ENCODE measurements around the gene KIF15. TPM values are rescaled to one million over a fixed set of nuclear protein-coding genes. Genes with fewer than 3 reads are reported as not detected.

KIF15 gene
- total RNA-seq, 4 donors from 2014 or later = 0.15 to 1.8 (median 0.33) TPM; not detected in 1

GRCh38 chr3:44867421-44868111, 106.0 kb downstream of the KIF15 start:
- WGBS, 2 donors = 97 to 99% methylated on average over 7 of the region's 7 CpGs
- Histone ChIP-seq H3K27me3 (no peaks in the 10 kb centered on the region), H3K27ac (no peak overlapping the region)

DNA sequence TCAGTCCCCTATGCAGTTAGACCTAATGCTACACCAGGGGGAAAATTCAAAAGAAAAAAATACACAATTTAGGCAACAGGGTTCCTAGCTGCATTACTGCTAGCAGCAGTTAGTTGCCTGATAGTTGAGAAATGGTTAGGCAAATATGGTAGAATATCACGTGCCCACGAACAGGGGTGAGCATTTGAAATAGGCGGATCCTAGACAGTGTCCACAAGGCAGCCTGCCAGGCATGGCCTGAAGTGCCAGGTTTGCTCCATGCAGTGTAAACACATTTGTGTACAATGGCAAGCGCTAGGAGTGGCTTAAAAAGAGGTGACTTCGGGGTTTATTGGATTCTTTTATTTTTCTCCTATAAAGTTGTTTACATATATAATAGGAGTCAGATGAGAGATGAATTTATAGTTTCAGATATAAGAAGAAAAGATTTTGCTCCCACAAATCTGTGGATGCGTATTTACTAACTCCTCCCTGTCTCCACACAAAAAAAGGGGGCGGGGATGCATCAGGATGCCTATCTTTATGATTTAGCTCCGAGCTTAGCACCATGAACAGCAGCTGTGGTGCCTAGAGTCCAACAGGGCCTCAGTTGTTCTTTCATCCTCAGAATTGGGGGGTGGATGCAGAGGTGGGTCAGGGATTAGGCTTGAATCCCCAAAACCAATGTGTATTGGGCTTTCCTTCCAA, 108.9 kb downstream of the KIF15 start:
- no peaks in the 10 kb centered on the region for H3K27me3 ChIP-seq
- TF ChIP-seq POLR2A (IDR thresholded peaks at IDR 0.05) = no peak
- TF ChIP-seq, protein P1, sequence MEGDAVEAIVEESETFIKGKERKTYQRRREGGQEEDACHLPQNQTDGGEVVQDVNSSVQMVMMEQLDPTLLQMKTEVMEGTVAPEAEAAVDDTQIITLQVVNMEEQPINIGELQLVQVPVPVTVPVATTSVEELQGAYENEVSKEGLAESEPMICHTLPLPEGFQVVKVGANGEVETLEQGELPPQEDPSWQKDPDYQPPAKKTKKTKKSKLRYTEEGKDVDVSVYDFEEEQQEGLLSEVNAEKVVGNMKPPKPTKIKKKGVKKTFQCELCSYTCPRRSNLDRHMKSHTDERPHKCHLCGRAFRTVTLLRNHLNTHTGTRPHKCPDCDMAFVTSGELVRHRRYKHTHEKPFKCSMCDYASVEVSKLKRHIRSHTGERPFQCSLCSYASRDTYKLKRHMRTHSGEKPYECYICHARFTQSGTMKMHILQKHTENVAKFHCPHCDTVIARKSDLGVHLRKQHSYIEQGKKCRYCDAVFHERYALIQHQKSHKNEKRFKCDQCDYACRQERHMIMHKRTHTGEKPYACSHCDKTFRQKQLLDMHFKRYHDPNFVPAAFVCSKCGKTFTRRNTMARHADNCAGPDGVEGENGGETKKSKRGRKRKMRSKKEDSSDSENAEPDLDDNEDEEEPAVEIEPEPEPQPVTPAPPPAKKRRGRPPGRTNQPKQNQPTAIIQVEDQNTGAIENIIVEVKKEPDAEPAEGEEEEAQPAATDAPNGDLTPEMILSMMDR (IDR thresholded peaks at IDR 0.05) = no peak
- intact Hi-C loops (cut with DNase I) = no loop called here
- H3K4me3 ChIP-seq (replicated peaks in 1 of 3) = no peak overlapping the region
- 52 to 53% methylated on average over 8 of the region's 8 CpGs for whole genome bisulfite sequencing, 2 donors
- peaks cover 0 to 6% of the 10 kb centered on the region in 2 donors for H3K4me1 ChIP-seq
- no peak overlapping the region for H3K27ac ChIP-seq
- peak; percentile 78 to 85 for DNase-seq
- no peaks in the 10 kb centered on the region for H3K9me3 ChIP-seq
- H3K36me3 ChIP-seq = no peaks in the 10 kb centered on the region

More at GRCh38 chr3:44867421-44868111, 106.0 kb downstream of the KIF15 start:
- TF ChIP-seq, protein P1 (IDR thresholded peaks at IDR 0.05) = no peak
- no peak for TF ChIP-seq POLR2A (IDR thresholded peaks at IDR 0.05)
- DNase-seq = no peak
- H3K4me3 ChIP-seq (replicated peaks in 1 of 3) = no peak overlapping the region
- H3K9me3 ChIP-seq = no peaks in the 10 kb centered on the region
- H3K4me1 ChIP-seq = peaks cover 3 to 11% of the 10 kb centered on the region in 2 donors
- no peaks in the 10 kb centered on the region for H3K36me3 ChIP-seq
- intact Hi-C loops (cut with DNase I) = no loop called here

DNA sequence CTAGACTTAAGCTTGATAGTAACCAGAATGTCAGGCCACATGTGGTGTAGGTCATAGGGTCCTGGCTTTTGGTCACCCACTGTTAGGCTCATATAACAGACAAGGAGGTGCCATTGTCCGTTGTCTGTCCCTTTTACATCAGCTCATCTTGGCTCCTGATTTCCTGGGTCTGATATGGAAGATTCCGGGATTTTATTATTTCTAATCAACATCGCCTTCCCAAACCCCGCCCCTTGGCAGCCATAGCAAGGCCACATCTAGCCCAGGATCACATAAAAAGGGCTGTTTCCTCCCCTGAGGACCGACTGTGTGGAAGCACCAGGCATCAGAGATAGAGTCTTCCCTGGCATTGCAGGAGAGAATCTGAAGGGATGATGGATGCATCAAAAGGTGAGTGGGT, 112.7 kb downstream of the KIF15 start, which contains the start of gene TGM4:
TSS of gene TGM4 (plus strand) at position 301 of the 400 bp plus-strand sequence. CDS start at position 372, 71 bp downstream.
- no peaks in the 10 kb centered on the region for H3K27me3 ChIP-seq
- H3K27ac ChIP-seq = no peak within 1 kb of the TSS
- H3K4me3 ChIP-seq (replicated peaks in 1 of 3) = no peak within 1 kb of the TSS
- H3K4me1 ChIP-seq = peaks cover 0 to 6% of the 10 kb centered on the region in 2 donors
- H3K36me3 ChIP-seq = no peaks in the 10 kb centered on the region
- intact Hi-C loops (cut with DNase I) = no loop called here
- TF ChIP-seq POLR2A (IDR thresholded peaks at IDR 0.05) = no peak
- TF ChIP-seq, protein P1 (IDR thresholded peaks at IDR 0.05) = no peak
- no peaks in the 10 kb centered on the region for H3K9me3 ChIP-seq
- WGBS, 2 donors = 80 to 88% methylated on average over 5 of the region's 5 CpGs
- no peak for DNase-seq

- H3K4me3 ChIP-seq (replicated peaks in 1 of 3) = no peak overlapping the region
- H3K9me3 ChIP-seq = no peaks in the 10 kb centered on the region
- DNase-seq = no peak
- WGBS, 2 donors = 95 to 100% methylated on average over 2 of the region's 3 CpGs
- intact Hi-C loops (cut with DNase I) = no loop called here
- H3K36me3 ChIP-seq = no peaks in the 10 kb centered on the region
- H3K4me1 ChIP-seq = peaks cover 0 to 6% of the 10 kb centered on the region in 2 donors
- TF ChIP-seq POLR2A (IDR thresholded peaks at IDR 0.05) = no peak
- TF ChIP-seq, protein P1 (IDR thresholded peaks at IDR 0.05) = no peak
- no peaks in the 10 kb centered on the region for H3K27me3 ChIP-seq
- H3K27ac ChIP-seq = no peak overlapping the region
Measured at GRCh38 chr3:44875596-44875995, 114.0 kb downstream of the KIF15 start.

DNA sequence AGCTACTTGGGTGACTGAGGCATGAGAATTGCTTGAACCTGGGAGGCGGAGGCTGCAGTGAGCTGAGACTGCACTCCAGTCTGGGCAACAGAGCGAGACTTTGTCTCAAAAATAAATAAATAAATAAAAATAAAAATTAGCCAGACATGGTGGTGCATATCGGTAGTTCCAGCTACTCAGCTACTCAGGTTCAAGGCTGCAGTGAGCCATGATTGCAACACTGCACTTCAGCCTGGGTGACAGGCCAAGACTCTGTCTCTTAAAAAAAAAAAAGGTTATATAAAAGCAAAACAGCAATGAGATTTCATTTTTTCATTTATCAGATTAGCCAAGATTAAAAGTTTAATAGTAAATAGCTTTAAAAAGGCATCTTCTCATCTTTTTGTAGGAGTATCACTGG, 115.7 kb downstream of the KIF15 start:
- Histone ChIP-seq H3K9me3 (no peaks in the 10 kb centered on the region), H3K4me1 (peaks cover 0 to 6% of the 10 kb centered on the region in 2 donors), H3K4me3 (replicated peaks in 1 of 3) (no peak overlapping the region), H3K27me3 (no peaks in the 10 kb centered on the region), H3K36me3 (no peaks in the 10 kb centered on the region), H3K27ac (no peak overlapping the region)
- intact Hi-C loops (cut with DNase I) = no loop called here
- no peak for TF ChIP-seq POLR2A (IDR thresholded peaks at IDR 0.05)
- TF ChIP-seq, protein P1 (IDR thresholded peaks at IDR 0.05) = no peak
- WGBS, 2 donors = 88 to 92% methylated on average over 3 of the region's 3 CpGs
- DNase-seq = no peak

Measured in thyroid gland (tissue), 4 donors.